Iris pigment epithelial cell (primary cell): ENCODE data around the gene TMEM125.
A peak's percentile ranks its signal among the peaks of the same experiment; 100 is the strongest.

Experiments
- DNase-seq: peaks from one replicate; pipeline ENCODE4 v3.0.0-alpha.2; 2011; ENCODE audit warnings: low read depth

The TMEM125 gene

DNA sequence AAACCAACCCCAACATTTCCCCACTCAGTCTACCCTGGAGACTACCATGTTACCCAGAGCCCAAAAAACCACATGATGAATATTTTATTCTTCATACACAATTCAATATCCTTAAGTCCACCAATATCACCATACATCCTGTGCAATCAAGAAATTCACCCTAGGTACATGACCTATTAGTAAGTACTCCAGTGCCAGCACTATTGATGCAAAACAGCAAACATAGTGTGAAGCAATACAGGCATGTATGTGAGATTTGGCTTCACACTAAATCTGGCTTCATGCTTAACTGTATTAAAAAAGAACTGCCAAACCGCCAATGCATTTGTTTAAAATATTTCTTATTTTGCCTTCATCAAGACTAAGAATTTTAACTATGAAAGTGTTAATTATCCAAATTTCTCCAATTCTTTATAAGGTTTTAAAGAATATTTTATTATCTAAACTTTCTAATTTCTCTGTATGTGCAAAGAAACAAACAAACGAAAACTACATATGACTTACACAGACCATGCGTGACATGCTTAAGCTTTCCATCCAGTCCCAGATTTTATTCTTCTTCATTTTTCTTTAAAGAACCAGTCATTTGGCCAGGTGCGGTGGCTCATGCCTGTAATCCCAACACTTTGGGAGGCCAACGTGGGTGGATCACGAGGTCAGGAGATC, 22.4 kb upstream of the TMEM125 start:
- DNase-seq: no peak

GRCh38 chr1:43250351-43250761, 19.4 kb upstream of the TMEM125 start:
- DNase-seq: no peak

DNA sequence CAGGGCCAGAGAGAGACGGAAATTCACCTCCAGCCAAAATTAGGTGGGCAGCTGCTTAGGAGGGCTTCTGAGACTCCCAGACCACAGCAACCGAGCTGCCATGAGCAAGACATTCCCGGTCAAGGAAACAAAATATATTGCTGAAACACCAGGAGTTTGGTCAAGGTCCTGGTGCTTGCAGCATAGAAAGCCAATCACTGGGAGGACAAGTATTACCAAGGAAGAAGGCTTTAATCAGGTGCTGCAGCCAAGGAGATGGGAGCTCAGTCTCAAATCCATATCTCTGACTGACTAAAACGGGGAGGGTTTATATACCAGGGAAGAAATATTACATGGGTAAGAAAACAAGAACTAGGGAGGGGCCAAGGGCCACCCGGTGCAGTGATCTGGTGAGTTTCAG, 18.8 kb upstream of the TMEM125 start:
- no peak for DNase-seq

- no peak for DNase-seq
Observed at GRCh38 chr1:43252225-43252624, 17.6 kb upstream of the TMEM125 start.

- DNase-seq: no peak
Observed at GRCh38 chr1:43253173-43253572, 16.6 kb upstream of the TMEM125 start.

GRCh38 chr1:43253876-43254275, 15.9 kb upstream of the TMEM125 start:
- DNase-seq: no peak

DNA sequence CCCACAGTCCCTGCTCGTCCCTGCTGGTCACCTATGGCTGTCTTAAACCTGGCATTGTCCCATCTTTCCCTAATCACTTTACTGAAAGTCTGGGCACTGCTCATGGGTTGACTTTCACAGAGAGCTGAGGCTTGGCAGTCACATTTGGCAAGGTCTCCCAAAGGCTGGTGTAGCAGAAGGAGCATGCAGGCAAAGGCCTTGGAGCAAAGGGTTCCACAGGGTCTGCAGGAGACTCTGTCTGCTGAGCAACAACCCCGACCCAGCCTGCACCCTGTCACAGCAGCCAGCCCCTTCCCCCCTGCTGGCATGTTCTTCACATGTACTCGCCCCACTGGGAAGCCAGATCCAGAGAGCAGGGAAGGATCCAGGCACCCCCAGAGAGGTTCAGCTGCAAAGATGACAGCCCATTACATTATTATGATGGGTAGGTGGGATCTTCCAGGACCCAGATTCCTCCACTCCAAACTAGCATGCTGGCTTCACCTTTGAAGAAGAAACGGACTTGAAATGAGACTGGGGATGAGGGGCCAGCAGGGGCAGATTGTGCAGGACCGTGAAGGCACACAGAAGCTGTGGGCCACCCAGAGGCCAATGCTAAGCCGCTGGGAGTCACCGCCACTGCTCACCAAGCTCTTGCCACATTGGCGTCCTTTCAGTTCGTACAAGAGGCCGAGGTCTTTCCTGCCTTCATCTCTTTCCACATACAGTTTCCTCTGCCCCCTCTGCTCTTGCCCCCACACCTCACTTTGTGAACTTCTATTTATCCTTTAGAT, 14.2 kb upstream of the TMEM125 start:
- no peak for DNase-seq

DNA sequence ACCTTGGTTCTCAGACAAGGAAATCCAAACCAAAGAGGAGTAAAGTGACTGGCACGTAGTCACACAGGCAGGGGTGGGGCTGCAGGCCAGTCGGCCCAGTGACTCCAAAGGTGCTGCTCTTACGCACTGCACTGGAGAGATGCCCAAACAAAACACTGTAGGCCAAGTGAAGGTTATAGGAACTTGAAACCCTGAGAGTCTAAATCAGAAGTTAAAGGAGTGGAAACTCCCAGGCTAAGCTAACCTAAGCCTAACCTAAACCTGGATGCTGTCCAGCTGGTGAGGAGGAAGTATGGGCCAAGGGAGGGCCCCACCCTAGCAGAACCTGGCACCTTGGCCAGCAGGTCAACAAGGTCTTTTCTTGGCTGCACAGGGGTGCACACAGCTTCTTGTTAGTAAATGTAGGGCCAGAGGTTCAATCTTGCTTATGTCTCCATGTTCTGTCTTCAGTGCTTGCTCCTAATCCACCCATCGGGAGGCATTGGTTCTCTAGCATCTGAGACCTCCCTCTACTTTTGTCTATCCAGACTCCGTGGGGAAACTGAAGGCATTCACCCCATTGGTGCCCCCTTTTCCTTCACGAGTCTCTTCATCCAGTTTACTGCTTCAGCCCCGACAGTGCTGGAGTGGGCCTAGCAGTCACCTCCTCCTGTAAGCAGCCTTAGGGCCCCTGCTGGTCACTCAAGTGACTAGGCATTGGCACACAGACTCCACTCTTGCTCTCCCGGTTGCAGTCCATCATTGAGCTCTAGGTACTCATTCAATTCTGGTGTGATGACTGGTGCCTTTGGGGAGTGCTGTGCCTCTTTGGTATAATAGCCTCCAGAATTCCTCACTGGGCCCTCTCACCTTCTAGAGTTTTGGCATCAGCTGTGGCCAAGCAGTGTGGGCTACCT, 12.9 kb upstream of the TMEM125 start:
- DNase-seq: no peak

DNA sequence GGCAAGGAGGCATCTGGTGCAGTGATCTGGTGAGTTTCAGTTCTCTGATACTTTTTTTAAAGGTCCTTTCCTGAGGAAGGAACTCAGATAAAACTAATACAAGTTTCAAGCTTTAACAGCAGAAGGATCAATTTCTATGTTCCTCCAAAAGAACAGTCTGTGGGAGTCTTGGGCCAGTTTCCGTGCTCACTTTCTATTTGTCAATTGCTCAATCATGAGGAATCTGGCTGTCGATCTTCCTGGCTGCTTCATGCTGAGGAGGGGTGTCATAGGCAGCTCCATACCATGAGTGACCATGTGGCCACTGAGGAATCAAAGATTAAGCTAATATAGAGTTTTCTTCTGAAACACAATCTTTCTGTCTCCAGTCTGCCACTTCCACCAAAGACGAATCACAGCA, 11.4 kb upstream of the TMEM125 start:
- no peak for DNase-seq

DNA sequence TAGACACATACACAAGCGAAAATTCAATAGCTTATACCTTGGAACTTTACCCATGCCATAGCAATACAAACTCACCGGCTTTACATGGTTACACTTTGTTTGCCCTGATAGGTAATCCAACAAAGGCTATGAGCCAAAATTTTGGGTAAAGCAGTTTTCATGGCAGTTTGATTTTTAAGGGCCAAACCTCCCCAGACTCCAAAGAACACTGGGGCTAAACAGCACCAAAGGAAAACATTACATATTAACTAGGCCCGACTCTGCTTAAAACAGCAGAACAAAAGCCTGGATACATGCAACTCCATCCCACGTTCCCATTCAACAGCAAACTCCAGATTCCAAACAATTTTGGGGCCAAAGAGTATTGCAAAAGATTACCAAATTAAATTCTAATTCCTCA, 4.4 kb upstream of the TMEM125 start:
- DNase-seq: no peak

GRCh38 chr1:43266881-43267280, 2.9 kb upstream of the TMEM125 start:
- no peak for DNase-seq

DNA sequence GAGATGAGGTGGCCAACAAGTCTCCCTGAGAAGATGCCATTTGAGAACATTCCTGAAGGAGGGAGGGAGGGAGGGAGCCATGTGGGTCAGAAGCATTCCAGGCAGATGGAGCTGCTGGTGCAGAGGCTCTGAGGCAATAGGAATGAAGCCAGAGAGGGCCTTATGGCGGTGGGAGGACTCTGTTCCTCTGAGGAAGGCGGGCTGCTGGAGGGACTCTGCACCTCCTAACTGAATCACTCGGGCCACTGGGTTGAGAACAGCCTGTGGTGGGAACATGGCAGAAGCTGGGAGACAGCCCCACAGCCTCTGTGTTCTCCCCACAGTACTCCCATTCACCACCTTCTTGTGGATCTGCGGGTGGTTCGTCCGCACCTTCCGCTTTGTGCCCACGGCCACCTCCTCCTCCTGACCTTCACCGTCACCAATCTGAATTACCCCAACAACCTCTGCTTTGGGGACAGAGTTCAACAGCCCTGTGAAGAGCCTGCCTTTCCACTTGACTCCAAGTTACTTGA, 2.4 kb upstream of the TMEM125 start:
- DNase-seq: peak; percentile 69

GRCh38 chr1:43267818-43268425, 1.9 kb upstream of the TMEM125 start:
- no peak for DNase-seq

GRCh38 chr1:43270421-43271095, 775 bp downstream of the TMEM125 start:
- DNase-seq: peak; percentile 12

DNA sequence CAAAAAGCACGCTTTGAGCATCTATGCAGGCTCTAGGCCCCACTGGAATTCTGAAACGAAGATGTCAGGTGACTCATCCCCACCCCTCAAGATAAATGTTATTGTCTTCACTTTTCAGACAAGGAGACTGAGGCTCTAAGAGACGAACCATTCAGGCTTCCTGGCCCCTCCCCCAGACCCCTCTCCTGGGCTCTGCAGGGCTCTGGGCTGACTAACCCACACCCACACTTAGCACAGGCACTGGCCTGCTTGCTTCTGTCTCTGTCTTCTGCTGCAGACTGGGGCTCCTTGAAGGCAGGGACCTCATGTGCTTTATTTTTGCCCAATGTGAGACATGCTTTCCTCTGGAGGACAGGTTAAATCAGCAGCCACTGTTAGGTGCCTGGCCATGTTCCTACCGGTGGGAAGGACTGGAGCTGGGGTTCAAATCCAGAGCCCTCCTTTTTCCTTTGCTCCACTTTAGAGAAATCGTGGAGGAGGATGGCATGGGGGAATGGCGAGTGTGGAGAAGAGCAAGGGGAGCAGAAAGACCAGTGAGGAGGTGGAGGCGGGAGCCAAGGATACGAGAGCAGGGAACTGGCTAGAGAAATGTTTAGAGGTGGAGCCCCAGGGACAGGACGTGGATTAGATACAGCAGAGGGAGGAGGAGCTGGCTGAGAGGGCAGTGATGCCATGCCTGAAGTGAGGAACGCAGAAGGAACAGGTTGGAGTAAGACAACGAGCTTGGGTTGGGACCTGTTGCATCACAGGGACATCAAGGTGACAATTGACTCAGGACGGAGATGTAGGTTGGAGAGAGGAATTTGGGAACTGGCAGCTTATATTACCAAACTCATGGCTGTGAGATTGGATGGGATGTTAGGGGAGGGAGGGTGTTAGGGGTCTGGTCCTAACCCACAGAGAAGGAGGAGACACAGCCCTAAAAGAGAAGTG, 1.7 kb downstream of the TMEM125 start:
- no peak for DNase-seq

DNA sequence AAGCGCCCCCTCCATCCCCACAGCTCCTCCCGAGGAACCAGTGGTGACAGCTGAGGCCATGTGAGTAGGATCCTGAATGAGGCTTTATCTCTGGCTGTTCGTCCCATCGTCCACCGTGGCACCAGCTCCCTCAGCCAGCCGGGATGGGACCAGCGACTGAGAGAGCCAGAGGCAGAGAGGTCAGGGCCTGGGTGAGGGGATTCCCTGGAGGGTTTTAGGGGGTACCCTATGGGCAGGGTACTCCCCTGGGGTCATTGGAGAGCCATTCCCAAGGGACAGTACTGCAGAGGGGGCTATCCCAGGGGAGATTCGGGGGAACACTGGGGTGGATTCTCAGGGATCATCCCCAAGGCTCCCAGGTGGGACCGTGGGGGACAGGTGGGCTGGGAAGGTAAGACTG, 2.4 kb downstream of the TMEM125 start:
- DNase-seq: no peak

DNA sequence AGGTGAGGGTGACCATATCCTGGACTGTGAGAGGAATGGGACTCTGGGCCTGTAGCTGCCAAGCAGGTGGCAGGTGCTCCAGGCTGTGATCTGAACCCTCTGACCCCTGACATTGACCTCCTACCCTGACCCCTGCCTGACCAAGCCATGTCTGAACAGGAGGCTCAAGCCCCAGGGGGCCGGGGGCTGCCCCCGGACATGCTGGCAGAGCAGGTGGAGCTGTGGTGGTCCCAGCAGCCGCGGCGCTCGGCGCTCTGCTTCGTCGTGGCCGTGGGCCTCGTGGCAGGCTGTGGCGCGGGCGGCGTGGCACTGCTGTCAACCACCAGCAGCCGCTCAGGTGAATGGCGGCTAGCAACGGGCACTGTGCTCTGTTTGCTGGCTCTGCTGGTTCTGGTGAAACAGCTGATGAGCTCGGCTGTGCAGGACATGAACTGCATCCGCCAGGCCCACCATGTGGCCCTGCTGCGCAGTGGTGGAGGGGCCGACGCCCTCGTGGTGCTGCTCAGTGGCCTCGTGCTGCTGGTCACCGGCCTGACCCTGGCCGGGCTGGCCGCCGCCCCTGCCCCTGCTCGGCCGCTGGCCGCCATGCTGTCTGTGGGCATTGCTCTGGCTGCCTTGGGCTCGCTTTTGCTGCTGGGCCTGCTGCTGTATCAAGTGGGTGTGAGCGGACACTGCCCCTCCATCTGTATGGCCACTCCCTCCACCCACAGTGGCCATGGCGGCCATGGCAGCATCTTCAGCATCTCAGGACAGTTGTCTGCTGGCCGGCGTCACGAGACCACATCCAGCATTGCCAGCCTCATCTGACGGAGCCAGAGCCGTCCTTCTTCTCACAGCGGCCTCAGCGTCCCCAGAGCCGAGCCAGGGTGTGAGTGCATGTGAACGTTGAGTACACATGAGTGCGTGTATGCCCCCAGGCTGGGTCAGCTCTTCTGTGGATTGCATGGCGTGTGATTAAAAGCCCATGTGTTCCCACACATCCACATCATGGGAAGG, 3.1 kb downstream of the TMEM125 start:
- DNase-seq: no peak

- no peak for DNase-seq
Observed at GRCh38 chr1:43273708-43274107, 3.9 kb downstream of the TMEM125 start.
